T-helper 22 cell (primary cell): ENCODE measurements around the gene DAB2IP.
"Not testable (repeated sequence)": the region's sequence is repeated elsewhere in the genome, so short reads cannot be mapped to it uniquely, and the experiment has no call there.

Experiments used
- DNase-seq: peaks from one replicate; pipeline ENCODE4 v3.0.0-alpha.2; 2020; ENCODE audit warnings: low read depth

DAB2IP gene

DNA sequence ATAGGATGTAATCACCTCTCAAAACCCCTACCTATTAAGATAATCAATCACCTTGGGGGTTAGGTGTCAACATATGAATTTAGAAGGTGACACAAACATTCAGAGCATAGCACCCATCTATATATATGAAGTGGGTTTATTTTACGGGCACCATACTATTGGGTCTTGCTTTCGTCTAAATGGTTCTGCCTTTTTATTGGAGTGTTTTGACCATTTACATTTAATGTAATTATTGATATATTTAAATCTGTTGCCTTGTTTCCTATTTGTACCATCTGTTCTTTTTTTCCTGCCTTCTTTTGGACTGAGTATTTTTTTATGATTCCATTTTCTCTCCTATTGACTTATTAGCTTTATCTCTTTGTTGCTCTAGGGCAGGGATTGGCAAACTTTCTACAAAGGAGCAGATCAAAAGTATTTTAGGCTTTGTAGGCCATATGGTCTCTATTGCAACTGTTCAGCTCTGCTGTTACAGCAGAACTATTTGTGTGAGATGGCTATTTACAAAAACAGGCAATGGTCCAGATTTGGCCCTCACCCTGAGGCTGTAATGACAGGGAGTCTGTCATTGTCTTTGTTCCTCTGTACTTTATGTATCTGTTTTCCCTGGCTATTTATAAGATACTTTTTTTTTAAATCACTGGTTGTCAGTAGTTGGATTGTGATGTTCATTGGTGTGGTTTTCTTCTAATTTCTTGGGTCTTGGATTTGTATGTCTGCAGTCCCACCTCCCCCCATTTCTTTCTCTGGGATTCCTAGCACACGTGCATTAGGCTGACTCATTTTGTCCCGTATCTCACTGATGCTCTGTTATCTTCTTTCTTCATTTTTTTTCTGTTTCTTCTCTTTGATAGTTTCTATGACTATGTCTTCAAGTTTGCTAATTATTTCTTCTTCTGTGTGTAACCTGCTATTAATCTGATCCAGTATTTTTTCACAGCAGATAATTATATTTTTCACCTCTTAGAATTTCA lies 127.1 kb downstream of the DAB2IP start:
- no peak for DNase-seq

DNA sequence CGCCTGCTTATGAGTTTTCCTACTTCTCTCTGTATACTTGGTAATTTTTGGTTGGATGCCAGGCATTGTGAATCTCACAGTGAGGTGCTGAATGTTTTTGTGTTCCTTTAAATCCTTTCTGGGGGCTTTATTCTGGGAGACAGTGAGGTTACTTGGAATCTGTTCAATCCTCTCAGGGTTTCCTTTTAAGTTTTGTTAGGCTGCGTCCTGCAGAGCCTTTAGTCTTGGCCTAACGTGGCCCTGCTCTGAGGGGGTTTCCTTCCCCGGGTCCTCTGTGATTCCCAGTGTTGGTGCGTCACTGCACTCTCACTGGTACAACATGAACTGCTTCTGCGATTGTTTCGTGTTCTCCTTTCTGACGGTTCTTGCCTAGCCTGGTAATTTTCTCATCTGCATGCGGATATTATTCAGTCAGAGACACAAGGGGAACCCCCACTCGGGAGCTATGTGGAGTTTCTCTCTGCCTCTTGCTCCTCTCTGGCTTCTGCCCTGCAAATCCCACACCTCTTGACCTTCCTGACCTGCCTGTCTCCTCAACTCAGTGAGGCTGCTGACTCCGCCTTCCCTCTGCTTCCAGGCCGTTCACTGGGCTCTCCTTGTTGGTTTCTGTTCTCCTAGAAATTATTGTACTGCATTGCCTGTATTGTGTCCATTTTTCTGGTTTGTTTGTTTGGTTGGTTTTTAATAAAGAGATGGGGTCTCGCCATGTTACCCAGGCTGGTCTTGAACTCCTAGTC lies 128.1 kb downstream of the DAB2IP start:
- DNase-seq, result no peak

DNA sequence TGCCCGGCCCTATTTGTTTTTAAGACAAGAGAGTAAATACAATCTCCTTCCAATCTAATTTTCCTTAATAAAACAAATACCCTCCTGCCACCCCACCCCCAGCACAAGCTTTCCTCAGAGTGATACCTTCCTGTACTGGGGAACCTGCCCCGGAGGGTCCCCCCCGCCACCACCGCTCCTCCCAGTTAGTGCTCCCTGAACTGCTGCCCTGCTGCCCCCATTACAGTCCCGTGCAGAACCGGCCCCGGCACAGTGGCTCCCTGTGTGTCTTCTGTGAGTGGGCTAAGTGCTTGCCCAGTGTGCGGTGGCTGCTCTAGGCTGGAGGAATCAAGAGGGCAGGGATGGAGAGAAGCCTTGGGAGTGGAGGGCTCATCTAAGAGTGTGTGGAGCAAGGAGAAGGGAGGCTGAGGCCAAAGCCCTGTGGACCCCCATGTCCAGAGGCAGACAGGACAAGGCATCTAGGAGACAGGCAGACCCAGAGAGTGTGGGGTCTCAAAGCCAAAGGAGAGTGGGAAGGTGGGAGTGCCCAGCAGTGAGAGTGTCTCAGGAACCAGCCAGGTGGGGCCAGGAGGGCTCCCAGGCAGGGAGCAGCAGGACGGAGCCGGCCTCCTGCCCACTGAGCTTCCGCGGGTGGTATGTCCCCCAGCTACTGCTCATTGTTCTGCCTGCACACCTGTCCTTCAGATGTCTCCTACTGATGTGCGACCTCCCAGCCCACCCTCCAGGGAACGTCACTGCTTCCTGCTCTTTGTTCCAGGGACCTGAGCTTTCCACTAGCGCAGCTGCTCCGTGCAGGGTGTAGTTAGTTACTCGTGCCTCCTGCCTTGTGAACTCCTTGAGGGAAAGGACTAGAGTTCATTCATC lies 129.0 kb downstream of the DAB2IP start:
- no peak for DNase-seq

- DNase-seq, result no peak
Measured at GRCh38 chr9:121781145-121781548, 129.7 kb downstream of the DAB2IP start.

GRCh38 chr9:121781701-121782464 lies 130.4 kb downstream of the DAB2IP start:
- DNase-seq, result no peak

- no peak for DNase-seq
Measured at GRCh38 chr9:121782514-121783110, 131.2 kb downstream of the DAB2IP start.

DNA sequence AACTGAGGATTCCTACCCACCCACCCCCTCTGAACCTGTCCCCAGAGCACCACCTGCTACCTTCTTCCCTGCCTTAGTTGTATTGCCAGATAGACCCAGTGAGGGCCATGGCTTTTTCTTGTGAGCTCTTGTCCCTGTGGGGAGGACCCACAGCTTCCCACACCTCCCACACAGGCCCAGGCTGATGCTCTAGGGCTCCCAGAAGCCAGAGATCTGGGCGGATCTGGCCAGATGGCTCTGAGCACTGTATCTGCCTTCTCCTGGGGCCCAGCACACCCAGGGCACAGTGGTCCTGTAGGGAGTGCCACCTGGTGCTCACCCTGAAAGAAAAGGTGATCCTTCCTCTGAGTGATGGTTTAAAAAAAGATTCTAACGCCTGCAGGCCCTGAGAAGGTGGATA lies 131.7 kb downstream of the DAB2IP start:
- no peak for DNase-seq

DNA sequence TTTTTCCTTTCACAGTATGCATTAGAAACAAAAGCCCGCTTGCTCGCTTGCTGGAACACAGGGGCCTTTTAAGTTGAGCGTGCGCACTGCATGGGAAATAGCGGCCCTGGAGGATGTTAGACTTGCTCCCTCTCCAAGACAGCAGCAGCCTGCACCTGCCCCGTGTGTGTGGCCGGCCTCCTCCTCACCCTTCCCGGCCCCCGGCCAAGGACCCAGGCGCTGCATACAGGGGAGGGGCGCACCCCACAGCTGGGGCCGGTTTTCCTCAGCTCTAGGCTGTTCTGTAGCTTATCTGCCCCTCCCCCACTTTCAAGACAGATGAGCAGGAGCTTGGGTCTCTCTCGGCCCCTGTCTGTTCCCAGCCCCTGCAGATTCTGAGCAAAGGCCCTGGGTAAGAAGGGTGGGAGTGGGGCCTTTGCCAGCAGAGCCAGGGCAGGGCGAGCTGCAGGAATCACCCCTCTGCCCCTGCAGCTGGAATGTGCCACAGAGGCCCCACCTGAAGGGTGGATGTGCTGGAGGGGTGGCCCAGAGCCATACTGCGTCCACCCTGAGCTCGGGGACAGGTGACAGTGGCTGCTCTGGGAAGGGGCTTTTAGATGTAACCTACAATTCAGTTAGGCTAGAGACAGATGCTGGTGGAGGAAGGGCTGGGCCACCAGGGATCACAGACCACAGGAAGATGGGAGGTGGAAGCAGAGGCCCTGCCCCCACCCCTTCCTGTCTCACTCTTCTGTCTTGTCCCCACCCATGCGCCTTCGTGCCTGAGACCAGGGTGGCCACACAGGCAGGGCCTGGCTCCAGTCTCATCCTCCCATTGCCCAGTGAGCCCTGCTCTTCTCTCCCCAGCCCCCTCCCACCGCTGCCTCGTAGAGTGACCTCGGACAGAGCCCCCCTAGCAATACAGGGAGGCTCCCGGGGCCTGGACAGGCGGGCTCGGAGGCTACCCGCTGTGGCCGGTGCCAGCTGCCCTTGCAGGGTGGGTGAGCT lies 132.4 kb downstream of the DAB2IP start:
- no peak for DNase-seq

GRCh38 chr9:121784731-121785411 lies 133.4 kb downstream of the DAB2IP start:
- DNase-seq, result no peak

DNA sequence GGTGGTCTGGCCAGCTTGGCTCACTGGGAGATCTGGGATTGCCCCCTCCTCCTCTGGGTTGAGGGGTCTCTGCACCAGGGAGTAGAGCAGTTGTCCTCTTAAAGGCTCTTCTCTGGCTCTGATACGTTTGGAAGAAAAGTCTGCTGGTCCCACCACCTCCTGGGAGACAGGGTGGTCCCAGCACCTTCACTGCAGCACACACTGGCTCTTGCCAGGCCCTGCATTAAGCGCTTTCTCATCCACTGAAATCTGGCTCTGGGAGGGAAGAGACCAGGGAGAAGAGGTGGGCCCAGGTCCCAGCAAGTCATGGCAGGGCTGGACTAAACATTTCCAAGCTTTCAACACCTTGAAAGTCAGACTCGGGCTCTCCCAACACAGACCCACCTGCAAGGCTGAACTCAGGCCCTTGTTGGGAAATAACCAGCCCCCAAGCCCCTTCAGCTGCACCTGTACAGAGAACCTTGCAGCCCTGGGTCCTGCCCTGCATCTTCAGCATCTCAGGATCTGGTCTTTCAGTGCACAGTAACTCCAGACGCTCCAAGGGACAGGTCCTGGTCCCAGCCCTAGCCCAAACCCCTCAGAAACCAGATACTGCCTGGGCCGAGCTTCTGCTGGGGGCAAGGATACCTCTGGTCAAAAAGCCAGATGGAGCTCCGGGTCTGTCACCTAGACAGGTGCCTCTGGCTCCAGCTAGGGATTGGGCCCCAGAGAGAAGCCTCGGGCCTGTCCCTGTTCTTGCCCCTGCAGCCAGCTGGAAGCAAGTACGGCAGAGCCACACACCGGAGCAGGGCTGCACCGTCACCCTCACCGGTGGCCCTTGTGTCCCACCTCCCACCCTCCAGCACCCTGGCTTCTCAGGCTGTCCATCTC lies 134.5 kb downstream of the DAB2IP start:
- no peak for DNase-seq

GRCh38 chr9:121786543-121786948 lies 135.1 kb downstream of the DAB2IP start:
- no peak for DNase-seq

DNA sequence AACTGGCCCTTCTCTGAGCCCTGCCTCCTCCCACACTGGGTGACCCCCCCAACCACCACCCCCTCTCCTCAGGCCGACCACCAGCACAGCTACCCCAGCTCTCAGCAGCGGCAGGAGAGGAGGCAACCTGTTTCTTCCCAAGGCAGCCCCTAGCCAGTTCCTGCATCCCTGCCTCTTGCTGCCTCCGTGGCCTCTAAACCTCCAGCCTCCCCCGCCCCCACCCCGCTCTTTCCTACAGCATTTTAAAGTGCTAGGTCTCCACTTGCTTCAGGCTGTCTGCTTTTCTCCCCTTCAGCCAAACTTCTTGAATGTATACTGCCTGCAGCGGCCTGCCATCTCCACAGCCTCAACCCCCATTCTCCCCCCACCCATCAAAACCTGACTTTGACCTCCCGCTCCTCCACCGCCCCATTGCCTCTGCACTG lies 135.6 kb downstream of the DAB2IP start:
- DNase-seq, result no peak

- no peak for DNase-seq
Measured at GRCh38 chr9:121788686-121789366, 137.4 kb downstream of the DAB2IP start.

DNA sequence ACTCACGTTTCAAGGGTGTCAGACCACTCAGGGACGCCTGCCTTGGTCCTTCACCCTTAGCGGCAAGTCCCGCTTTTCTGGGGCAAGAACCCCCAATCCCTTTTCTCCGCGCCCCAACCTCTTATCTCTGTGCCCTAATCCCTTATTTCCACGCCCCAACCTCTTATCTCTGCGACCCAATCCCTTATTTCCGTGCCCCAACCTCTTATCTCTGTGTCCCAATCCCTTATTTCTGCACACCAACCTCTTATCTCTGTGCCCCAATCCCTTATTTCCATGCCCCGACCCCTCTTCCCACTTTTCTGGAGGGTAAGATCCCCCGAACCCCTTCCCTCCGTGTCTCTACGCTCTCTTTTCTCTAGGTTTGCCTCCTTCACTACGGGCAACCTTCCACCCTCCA lies 139.4 kb downstream of the DAB2IP start:
- DNase-seq, result no peak

GRCh38 chr9:121792476-121792875 lies 141.0 kb downstream of the DAB2IP start:
- not testable (repeated sequence) for DNase-seq

DNA sequence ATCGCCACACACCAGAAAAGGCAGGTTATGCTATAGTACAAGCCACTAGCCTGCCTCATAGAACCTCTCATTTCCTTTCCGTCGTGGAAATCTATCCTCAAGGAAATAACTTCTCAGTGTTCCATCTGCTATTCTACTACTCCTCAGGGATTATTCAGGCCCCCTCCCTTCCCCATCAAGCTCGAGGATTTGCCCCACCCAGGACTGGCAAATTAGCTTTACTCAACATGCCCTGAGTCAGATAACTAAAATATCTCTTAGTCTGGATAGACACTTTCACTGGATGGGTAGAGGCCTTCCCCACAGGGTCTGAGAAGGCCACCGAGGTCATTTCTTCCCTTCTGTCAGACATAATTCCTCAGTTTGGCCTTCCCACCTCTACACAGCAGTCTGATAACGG lies 142.9 kb downstream of the DAB2IP start:
- DNase-seq, result not testable (repeated sequence)

GRCh38 chr9:121797081-121797480 lies 145.6 kb downstream of the DAB2IP start:
- DNase-seq, result no peak
